ENCODE results near the gene PRRX2.
"Not testable (repeated sequence)": the region's sequence is repeated elsewhere in the genome, so short reads cannot be mapped to it uniquely, and the experiment has no call there.

The PRRX2 gene

DNA sequence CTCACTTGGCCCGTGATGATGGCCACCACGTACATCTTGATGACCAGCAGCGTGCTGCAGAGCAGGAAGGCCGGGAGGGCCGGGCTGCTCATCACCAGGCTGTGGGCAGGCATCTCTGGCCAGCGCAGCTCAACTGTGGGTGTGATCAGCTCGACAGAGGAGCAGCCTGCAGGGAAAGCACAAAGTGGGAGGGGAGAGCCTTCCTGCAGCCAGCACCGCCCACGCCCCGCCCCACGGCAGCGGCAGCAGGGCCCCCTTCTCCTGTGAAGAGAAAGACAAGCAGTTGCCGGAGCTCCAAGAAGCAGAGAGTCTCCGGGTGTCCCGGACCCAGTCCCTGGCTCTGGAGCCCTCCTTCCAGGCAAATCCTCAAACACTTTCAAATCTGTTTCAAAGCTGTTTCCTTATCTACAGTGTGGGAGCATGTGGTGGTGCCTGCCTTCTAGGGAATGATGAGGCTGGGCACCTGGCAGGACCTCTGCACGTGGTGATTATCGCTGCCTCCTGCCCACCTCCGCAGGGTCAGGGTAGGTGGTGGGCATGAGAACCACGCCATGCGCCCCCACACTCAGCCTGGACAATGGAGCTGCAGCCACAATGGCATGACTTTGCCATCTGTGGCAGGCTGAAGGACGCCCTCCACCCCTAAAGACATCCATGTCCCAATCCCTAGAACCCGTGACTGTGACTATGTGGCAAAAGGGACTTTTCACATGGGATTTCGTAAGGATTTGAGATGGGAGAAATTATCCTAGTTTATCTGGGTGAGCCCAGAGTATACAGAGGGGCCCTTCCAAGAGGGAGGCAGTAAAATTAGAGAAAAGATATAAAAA, 87.7 kb downstream of the PRRX2 start, which contains the start of gene PTGES:
PTGES (minus strand) TSS at position 143 of the 830 bp plus-strand sequence; CDS start at position 113, 30 bp downstream.
- peak; percentile 61 to 87 for DNase-seq (ENCODE audit: low spot score in 2 of 2)
- Histone ChIP-seq H3K9me3 (no peaks in the 10 kb centered on the region), H3K4me1 (peaks cover 10% of the 10 kb centered on the region), H3K27me3 (ENCODE audit: low read depth) (no peaks in the 10 kb centered on the region; the same call in 1 of the 2 replicates), H3K36me3 (replicated peaks) (no peaks in the 10 kb centered on the region), H3K4me3 (peak within 1 kb of the TSS; percentile 14)
- in situ Hi-C loops (cut with MboI; ENCODE audit: low sequenced_read_pairs) = no loop called here

DNA sequence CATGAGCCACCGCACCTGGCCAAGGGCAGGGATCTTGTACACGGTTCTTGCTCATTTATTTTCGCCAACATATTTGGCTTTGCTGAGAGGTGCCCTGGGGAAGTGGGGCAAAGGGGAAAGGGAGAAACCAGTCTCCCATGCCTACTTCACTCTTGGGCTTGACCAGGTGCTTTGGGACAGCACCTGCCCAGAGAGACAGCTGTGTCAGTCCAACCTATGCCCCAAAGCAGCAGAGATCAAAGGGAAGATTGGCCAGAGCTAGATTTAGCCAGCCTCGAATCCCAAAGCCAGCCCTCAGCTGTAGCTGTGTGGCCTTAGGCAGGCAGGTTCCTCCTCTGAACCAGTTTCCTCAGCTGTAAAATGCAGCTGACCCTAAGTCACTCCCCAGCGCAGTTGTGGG, 89.7 kb downstream of the PRRX2 start:
- in situ Hi-C loops (cut with MboI; ENCODE audit: low sequenced_read_pairs) = no loop called here
- no peaks in the 10 kb centered on the region for H3K36me3 ChIP-seq (replicated peaks)
- no peaks in the 10 kb centered on the region; the same call in 1 of the 2 replicates for H3K27me3 ChIP-seq (ENCODE audit: low read depth)
- no peaks in the 10 kb centered on the region for H3K9me3 ChIP-seq
- DNase-seq (ENCODE audit: low spot score in 2 of 2) = no peak
- H3K4me1 ChIP-seq = peaks cover 10% of the 10 kb centered on the region
- no peak overlapping the region for H3K4me3 ChIP-seq

DNA sequence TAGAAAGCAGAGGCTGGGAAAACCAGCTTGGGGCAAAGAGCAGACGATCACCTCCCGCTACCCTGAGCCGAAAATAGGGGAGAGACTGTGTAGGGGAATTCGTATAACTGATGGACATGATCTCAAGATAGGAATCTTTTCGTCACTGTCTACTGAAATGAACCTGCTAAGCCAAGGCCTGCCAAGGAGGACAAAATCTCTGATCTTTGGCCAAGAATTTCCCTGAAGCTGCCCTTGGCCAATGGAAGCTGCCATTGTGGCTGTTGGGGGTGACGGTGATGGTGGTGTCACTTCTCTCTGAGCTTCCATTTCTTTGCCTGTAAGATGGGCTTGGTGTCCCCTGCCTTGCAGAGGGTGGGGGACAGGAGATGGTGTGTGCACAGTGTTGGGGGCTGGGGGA, 90.7 kb downstream of the PRRX2 start:
- H3K4me1 ChIP-seq = peaks cover 10% of the 10 kb centered on the region
- in situ Hi-C loops (cut with MboI; ENCODE audit: low sequenced_read_pairs) = no loop called here
- DNase-seq (ENCODE audit: low spot score in 2 of 2) = no peak
- no peaks in the 10 kb centered on the region; the same call in 1 of the 2 replicates for H3K27me3 ChIP-seq (ENCODE audit: low read depth)
- H3K36me3 ChIP-seq (replicated peaks) = no peaks in the 10 kb centered on the region
- H3K4me3 ChIP-seq = no peak overlapping the region
- no peaks in the 10 kb centered on the region for H3K9me3 ChIP-seq

DNA sequence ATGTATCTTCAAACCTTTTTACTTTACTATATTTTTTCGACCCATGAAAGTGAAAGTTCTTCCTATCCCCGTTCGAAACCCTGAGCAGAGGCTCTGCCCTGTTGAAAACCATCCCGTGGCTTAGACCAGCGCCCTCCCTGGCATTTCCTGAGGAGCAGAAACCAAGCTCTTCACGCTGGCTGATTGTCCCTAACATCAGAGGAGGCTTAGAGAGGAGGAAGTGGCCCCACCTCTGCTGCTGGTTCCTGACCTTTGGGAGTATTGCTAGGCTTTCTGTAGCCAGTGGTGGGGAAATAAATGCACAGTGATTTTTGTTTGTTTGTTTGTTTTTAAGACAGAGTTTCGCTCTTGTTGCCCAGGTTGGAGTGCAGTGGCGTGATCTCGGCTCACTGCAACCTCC, 91.6 kb downstream of the PRRX2 start:
- Histone ChIP-seq H3K27me3 (ENCODE audit: low read depth) (no peaks in the 10 kb centered on the region; the same call in 1 of the 2 replicates), H3K4me1 (peaks cover 10% of the 10 kb centered on the region), H3K36me3 (replicated peaks) (no peaks in the 10 kb centered on the region), H3K4me3 (no peak overlapping the region), H3K9me3 (no peaks in the 10 kb centered on the region)
- in situ Hi-C loops (cut with MboI; ENCODE audit: low sequenced_read_pairs) = no loop called here
- DNase-seq (ENCODE audit: low spot score in 2 of 2) = no peak

DNA sequence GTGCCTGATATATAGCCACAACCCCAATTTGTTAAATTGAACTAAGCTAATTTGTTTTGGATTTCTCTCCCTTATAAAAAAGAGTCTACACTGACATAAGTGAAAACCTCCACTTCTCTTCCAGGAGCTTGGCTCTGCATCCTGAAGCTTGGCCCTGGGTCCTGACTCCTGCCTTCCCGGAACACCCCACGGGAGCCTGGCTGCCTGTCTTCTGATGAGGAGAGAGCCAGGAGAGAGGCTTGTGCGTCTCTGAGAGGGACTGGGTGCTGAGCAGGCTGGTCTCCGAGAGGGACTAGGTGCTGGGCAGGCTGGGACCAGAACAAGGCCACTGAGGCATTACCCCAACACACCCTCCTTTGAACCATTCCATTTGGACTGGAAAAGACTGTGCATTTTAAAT, 93.9 kb downstream of the PRRX2 start:
- no peaks in the 10 kb centered on the region for H3K4me1 ChIP-seq
- H3K27me3 ChIP-seq (ENCODE audit: low read depth) = no peaks in the 10 kb centered on the region
- in situ Hi-C loops (cut with MboI; ENCODE audit: low sequenced_read_pairs) = no loop called here
- DNase-seq (ENCODE audit: low spot score in 2 of 2) = no peak
- H3K36me3 ChIP-seq (replicated peaks) = no peaks in the 10 kb centered on the region
- H3K4me3 ChIP-seq = no peak overlapping the region
- no peaks in the 10 kb centered on the region for H3K9me3 ChIP-seq

DNA sequence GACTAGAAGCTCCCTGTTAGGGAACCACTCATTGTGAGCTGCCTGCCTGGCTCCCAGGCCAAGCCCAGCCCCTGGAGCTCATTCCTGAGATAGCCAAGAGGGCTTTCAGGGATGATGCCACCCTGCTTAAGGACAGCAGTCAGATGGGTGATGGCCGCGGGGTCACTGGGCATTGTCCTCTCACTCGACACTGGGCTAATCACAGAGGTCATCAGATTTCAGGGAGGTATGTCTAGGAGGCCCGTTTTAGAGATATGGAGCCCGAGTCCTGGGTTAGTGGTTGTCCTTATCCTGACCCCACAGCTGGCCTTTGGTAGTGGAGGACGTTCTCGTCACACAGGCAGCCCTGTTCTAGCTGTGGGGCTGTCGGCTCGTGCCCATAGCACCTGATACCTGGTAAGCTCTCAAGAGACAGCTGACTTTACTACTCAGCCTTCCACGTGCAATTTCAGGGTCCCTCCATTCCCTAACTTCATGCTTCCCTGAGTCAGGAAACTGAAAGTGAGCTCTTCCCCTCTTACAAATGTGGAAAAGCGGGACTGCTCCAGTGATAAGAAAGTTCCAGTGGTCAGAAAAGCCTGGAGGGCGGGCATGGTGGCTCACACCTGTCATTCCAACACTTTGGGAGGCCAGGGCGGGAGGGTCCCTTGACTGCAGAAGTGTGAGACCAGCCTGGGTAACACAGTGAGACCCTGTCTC, 94.5 kb downstream of the PRRX2 start:
- Histone ChIP-seq H3K27me3 (ENCODE audit: low read depth) (no peaks in the 10 kb centered on the region), H3K4me3 (no peak overlapping the region), H3K9me3 (no peaks in the 10 kb centered on the region), H3K4me1 (no peaks in the 10 kb centered on the region), H3K36me3 (replicated peaks) (no peaks in the 10 kb centered on the region)
- in situ Hi-C loops (cut with MboI; ENCODE audit: low sequenced_read_pairs) = no loop called here
- DNase-seq (ENCODE audit: low spot score in 2 of 2) = no peak

DNA sequence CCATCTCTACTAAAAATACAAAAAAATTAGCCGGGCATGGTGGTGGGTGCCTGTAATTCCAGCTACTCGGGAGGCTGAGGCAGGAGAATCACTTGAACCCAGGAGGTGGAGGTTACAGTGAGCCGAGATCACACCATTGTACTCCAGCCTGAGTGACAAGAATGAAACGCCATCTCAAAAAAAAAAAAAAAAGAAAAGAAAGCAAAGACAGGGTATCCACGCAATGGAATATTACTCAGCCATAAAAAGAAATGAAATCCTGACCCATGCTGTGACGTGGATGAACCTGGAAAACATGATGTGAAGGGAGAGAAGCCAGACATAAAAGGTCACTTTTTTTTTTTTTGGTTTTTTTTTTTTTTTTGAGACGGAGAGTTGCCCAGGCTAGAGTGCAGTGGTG, 95.3 kb downstream of the PRRX2 start:
- DNase-seq (ENCODE audit: low spot score in 2 of 2); H3K9me3 ChIP-seq; H3K4me1 ChIP-seq; H3K27me3 ChIP-seq (ENCODE audit: low read depth); H3K4me3 ChIP-seq; in situ Hi-C loops (cut with MboI; ENCODE audit: low sequenced_read_pairs); H3K36me3 ChIP-seq (replicated peaks): not testable (repeated sequence)

DNA sequence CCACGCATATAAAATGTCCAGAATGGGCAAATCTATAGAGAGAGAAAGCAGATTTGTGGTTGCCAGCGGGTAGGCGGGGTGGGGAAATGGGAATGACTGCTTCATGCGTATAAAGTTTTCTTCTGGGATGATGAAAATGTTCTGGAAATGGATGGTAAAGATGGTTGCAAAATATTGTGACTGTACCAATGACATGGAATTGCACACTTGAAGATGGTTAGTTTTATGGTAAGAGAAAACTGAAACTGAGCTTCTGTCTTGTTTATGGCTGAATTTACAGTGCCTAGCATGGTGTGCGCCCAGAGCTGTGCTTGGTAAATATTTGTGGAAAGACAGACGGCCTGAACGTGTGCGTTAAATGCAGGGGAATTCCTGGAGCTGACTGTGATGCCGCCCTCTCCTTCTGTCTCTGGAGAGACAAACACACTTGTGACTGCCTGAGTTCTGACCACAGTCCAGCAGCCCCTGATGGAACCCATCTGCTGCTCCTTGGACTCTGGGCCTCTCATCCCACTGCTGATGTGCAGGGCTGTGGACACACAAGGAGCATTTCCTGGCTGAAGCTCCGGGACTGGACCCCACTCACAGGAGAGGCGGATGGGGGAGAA, 96.0 kb downstream of the PRRX2 start:
- in situ Hi-C loops (cut with MboI; ENCODE audit: low sequenced_read_pairs) = no loop called here
- DNase-seq (ENCODE audit: low spot score in 2 of 2) = no peak
- Histone ChIP-seq H3K27me3 (ENCODE audit: low read depth) (no peaks in the 10 kb centered on the region), H3K4me3 (no peak overlapping the region), H3K9me3 (no peaks in the 10 kb centered on the region), H3K36me3 (replicated peaks) (no peaks in the 10 kb centered on the region), H3K4me1 (no peaks in the 10 kb centered on the region)

DNA sequence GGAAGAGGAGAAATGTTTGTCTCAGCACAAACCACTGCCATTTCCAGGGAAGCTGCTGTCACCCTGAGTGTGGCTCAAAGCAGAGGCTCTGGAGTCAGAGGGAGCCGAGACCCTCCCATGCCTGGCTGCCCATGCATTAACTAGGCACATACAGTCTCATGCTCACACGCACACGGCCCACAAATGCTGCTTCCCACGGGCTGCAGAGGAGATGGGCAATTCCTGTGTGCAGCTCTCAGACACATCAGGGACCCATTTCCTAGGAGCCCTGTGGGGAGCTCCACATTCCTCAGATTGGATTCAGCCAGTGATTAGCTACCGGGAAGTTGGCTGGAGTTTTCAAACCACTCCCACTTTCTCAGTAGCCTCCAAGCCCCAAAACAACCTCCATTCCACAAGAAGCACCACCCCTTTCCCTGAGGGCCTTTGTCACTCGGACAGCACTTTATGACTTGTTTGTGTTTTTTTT, 96.5 kb downstream of the PRRX2 start:
- DNase-seq (ENCODE audit: low spot score in 2 of 2) = no peak
- Histone ChIP-seq H3K4me1 (no peaks in the 10 kb centered on the region), H3K4me3 (no peak overlapping the region), H3K27me3 (ENCODE audit: low read depth) (no peaks in the 10 kb centered on the region), H3K9me3 (no peaks in the 10 kb centered on the region), H3K36me3 (replicated peaks) (no peaks in the 10 kb centered on the region)
- in situ Hi-C loops (cut with MboI; ENCODE audit: low sequenced_read_pairs) = no loop called here

DNA sequence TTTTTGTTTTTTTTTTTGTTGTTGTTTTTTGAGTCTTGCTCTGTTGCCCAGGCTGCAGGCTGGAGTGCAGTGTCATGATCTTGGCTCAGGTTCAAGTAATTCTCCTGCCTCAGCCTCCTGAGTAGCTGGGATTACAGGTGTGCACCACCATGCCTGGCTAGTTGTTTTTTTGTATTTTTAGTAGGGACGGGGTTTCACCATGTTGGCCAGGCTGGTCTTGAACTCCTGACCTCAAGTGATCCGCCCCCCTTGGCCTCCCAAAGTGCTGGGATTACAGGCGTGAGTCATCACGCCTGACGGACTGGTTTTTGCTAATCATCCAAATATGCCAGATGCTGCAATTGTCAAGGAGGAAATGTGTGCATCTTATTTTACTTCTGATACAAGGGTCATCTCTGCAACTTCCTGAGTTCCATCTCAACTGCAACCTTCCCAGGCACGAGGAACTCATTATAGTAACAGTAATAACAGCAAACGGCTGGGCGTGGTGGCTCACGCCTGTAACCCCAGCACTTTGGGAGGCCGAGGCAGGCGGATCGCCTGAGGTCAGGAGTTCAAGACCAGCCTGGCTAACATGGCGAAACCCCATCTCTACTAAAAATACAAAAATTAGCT, 97.0 kb downstream of the PRRX2 start:
- DNase-seq (ENCODE audit: low spot score in 2 of 2); in situ Hi-C loops (cut with MboI; ENCODE audit: low sequenced_read_pairs); H3K4me1 ChIP-seq; H3K27me3 ChIP-seq (ENCODE audit: low read depth); H3K4me3 ChIP-seq; H3K36me3 ChIP-seq (replicated peaks); H3K9me3 ChIP-seq: not testable (repeated sequence)

DNA sequence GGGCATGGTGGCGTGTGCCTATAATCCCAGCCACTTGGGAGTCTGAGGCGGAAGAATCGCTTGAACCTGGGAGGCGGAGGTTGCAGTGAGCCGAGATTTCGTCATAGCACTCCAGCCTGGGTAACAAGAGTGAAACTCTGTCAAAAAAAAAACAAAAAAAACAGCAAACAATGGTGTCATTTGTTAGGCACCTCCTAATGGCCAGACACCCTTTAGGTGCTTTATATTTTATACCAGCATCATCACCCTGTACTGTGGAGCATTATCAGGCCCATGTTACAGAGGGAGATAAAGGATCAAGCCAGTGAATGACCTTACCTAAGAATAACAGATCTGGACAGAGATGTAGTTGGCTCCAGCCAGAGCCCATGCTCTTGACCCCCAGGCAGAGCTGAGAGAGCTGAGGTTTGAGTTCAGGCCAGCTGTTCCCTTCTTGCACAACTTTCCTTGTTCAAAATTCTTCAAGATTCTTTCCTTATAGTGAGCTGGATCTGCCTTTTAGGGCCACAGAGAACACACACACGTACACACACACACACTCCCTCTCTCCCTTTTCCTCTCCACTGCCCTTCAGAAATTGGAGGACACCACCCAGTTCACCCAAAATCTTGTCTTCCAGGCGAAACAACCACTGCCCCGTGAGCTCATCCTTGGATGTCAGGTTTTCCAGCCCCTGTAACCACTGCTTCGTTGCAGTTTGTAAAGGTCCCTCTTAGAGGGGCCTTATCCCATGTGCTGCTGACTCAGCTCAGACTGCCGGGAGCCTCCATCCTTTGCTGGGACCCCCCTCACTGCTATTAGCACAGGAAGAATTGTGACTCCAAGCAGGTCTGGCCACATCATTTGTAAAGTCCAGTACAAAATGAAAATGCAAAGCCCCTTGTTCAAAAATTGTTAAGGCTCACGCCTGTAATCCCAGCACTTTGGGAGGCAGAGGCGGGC, 97.8 kb downstream of the PRRX2 start:
- Histone ChIP-seq H3K9me3 (no peaks in the 10 kb centered on the region), H3K36me3 (replicated peaks) (no peaks in the 10 kb centered on the region), H3K27me3 (ENCODE audit: low read depth) (no peaks in the 10 kb centered on the region), H3K4me1 (no peaks in the 10 kb centered on the region), H3K4me3 (no peak overlapping the region)
- no peak for DNase-seq (ENCODE audit: low spot score in 2 of 2)
- in situ Hi-C loops (cut with MboI; ENCODE audit: low sequenced_read_pairs) = no loop called here

DNA sequence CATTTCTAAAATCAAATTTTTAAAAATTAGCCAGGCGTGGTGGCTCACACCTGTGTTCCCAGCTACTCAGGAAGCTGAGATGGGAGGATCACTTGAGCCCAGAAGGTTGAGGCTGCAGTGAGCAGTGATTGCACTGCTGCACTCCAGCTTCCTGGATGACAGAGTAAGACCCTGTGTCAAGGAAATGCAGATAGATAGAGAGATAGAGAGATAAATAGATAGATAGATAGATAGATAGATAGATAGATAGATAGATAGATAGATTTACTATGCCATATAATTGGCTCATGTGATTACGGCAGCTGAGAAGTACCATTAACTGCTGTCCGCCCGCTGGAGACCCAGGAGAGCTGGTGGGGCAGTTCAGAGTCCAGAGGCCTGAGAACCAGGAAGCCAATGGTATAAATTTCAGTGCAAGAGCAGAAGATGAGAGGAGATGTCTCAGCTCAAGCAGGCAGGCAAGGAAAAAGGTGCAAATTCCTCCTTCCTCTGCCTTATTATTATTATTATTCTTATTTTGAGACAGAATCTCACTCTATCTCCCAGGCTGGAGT, 100.4 kb downstream of the PRRX2 start:
- in situ Hi-C loops (cut with MboI; ENCODE audit: low sequenced_read_pairs) = no loop called here
- Histone ChIP-seq H3K27me3 (ENCODE audit: low read depth) (no peaks in the 10 kb centered on the region), H3K36me3 (replicated peaks) (no peaks in the 10 kb centered on the region), H3K9me3 (no peaks in the 10 kb centered on the region), H3K4me1 (no peaks in the 10 kb centered on the region), H3K4me3 (no peak overlapping the region)
- DNase-seq (ENCODE audit: low spot score in 2 of 2) = no peak

DNA sequence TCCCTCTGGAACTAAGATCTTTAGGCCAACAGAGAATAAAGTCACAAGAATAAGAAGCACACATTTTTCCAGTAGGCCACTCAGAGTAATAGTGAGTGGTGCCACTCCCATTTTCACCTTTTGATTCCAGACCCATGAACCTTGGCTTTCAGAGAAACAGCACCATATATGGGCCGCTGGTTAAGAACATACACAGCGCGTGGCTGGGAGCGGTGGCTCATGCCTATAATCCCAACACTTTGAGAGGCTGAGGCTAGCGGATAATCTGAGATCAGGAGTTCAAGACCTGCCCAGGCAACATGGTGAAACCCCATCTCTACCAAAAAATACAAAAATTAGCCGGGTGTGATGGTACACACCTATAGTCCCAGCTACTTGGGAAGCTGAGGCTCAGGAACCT, 103.0 kb downstream of the PRRX2 start:
- Histone ChIP-seq H3K36me3 (replicated peaks) (no peaks in the 10 kb centered on the region), H3K4me3 (no peak overlapping the region), H3K27me3 (ENCODE audit: low read depth) (no peaks in the 10 kb centered on the region), H3K9me3 (no peaks in the 10 kb centered on the region), H3K4me1 (no peaks in the 10 kb centered on the region)
- no peak for DNase-seq (ENCODE audit: low spot score in 2 of 2)
- in situ Hi-C loops (cut with MboI; ENCODE audit: low sequenced_read_pairs) = no loop called here
